Smooth muscle cell of the brain vasculature (primary cell): ENCODE results near the gene EIF4EBP2.
A peak's percentile ranks its signal among the peaks of the same experiment; 100 is the strongest.

Source experiments
- DNase-seq: peaks from one replicate; pipeline ENCODE4 v3.0.0-alpha.2; 2012; ENCODE audit warnings: low read depth, low spot score

The EIF4EBP2 gene

DNA sequence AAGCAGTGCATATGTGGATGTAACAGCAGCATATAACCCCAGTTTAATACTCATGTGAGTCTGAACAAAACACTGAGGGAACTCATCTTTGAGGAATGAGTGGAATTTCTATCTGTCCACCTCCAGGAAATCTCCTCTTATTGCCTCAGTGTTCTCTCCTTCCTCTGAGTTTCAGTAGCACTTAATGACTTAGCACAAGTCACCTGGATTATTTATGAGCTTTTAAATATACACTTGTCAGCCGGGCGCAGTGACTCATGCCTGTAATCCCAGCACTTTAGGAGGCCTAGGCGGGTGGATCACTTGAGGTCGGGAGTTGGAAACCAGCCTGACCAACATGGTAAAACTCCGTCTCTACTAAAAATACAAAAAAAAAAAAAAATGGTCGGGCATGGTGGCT, 25.8 kb upstream of the EIF4EBP2 start:
- DNase-seq, result no peak

DNA sequence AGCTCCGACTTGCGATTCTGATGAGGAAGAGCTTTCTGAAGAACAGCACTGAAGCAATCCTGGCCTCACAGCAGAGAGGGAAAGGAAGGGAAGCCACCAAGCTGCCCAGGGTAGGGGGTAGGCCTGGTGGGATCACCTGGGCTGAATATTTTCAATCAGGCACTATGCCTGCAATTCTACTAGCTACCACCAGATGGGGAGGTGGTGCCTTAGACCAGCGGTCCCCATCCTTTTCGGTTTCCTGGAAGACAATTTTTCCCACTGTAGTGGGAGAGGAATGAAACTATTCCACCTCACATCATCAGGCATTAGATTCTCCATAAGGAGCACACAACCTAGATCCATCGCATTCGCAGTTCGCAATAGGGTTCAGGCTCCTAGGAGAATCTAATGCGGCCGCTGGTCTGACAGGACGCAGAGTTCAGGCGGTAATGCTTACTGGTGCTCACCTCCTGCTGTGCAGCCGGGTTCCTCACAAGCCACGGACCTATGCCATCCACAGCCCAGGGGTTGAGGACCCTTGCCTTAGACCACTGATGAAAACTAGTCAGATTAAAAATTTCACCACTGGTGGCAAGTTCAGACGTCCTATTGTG, 24.3 kb upstream of the EIF4EBP2 start:
- DNase-seq, result no peak

GRCh38 chr10:70380350-70381135, 23.4 kb upstream of the EIF4EBP2 start:
- no peak for DNase-seq

- no peak for DNase-seq
These were observed 22.2 kb upstream of the EIF4EBP2 start for GRCh38 chr10:70381471-70382421.

DNA sequence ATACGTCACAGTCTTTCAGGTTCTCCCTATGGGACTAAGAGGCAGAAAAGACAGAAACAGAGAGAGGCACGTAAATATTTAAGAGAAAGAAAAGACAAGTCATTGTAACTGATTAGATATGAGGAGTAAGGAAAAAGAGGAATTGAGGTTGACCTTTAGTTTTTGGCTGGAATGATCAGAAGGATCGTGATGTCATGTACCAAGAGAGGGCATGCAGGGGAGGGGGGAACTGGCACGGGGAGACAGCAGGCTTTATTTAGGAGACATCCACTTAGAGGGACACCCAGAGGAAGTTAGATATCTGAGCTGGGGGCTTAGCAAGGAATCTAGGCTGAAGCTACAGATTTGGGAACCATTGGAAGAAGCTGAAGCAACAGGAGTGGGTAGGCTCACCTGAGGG, 12.3 kb upstream of the EIF4EBP2 start:
- no peak for DNase-seq

- no peak for DNase-seq
These were observed 7.8 kb upstream of the EIF4EBP2 start for GRCh38 chr10:70396140-70396539.

- DNase-seq, result no peak
These were observed 4.8 kb upstream of the EIF4EBP2 start for GRCh38 chr10:70399177-70399576.

- DNase-seq, result peak; percentile 89
These were observed 386 bp upstream of the EIF4EBP2 start for GRCh38 chr10:70403483-70404035.

DNA sequence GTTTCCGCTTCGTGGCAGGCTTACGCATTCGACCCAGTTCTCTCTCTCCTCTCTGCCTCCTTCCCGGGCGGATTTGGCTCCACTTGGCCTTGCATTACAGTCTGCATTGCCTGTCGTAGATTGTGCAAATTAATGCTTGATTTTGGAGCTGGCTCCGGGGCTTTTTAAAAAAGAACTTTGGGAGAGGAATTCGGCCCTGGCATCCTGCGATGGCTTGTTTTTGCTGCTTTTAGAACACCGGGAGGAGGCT, 767 bp downstream of the EIF4EBP2 start:
- no peak for DNase-seq

DNA sequence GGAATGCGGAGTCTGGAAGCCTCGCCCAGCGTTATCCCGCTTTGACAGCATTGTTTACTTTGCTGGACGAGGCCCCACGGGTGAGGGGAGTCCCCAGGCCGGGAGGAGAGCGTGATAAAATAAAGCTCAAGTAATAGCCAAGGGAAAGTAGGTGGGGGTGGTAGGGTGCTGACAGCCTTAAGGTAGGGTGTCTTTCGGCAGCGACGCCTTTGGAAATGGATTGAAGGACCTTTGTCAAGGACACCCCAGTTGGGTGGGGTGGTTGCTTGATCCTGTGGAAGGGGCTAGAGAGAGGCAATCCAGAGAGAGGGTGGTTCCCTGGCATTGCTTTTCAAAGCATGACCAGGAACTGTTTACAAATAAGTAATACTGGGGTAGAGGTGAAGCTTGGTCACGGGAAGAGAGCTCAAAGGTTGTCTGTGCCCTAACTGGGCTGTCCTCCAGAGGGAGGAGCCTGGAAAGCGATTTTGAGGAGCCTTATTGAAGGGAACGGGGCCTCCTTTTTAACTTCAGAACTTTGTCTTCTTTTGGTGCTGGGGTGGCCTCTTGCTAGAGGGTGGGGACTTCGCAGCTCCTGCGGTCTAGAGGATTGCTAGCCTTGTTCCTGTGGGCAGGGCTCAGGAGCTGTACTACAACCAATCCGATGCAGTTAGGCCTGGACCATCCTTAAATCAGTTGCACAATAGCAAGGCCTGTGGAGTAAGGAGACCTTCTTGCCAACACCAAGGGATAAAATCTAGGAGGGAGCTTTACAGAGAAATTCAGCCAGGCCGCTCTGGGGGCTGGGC, 1.3 kb downstream of the EIF4EBP2 start:
- DNase-seq, result no peak

DNA sequence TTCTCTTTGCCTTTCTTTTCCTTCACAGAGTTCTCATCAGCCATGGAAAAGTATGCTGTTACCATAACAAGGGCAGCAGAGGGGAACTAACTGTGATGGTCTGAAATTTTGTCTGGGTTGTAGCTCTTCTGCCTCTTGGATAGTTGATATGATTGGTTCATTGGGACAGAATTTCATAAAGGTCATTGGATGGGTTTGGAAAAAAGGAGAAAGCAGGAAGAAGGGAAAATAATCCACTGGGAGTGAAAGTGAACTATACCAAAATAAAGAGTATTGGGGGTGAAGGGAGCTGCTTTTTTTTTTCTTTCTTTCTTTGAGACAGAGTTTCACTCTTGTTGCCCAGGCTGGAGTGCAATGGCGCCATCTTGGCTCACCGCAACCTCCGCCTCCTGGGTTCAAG, 5.8 kb downstream of the EIF4EBP2 start:
- no peak for DNase-seq

DNA sequence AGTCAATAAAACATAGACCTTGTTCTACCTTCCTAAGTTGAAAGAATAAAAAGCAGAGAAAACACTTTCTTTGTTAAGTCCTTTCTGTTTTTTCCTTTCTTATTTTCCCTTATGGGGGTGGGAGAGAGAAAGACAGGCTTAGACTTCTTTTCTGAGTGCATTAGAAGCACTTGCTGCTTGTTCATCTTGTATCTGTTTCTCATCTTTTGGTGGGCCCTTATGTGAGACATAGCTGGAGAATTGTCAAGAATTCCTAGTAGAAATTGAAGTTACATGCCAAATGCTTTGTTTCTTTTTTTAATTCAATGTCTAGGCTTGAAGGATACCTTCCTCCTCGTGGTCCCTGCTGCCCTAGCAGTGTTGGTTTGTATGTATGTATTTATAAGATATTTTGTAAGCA, 6.7 kb downstream of the EIF4EBP2 start:
- DNase-seq, result no peak

GRCh38 chr10:70412356-70412755, 8.4 kb downstream of the EIF4EBP2 start:
- DNase-seq, result no peak

- DNase-seq, result no peak
These were observed 13.6 kb downstream of the EIF4EBP2 start for GRCh38 chr10:70417568-70417967.

GRCh38 chr10:70418229-70418628, 14.3 kb downstream of the EIF4EBP2 start:
- no peak for DNase-seq

- DNase-seq, result no peak
These were observed 14.8 kb downstream of the EIF4EBP2 start for GRCh38 chr10:70418713-70419112.

DNA sequence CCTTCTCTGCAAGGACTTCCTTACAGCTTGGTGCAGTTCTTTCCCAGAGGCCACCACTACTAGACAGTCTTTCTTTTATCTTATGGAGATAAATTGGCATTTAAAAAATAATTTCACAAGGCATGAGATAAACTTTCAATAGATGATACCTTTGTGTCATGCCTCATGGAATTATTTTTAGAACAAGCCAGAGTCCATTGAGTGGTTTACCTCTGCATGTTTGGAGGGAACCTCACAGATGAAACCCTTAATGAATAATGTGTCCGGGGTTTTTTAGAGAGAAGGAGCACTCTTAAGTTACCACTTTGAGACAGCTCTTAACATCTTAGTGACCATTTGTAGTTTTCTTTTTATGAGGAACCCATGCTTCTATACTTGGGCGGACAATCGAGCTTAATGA, 20.4 kb downstream of the EIF4EBP2 start:
- DNase-seq, result no peak

GRCh38 chr10:70425096-70425495, 21.2 kb downstream of the EIF4EBP2 start:
- DNase-seq, result no peak

GRCh38 chr10:70426823-70427222, 22.9 kb downstream of the EIF4EBP2 start:
- DNase-seq, result no peak

DNA sequence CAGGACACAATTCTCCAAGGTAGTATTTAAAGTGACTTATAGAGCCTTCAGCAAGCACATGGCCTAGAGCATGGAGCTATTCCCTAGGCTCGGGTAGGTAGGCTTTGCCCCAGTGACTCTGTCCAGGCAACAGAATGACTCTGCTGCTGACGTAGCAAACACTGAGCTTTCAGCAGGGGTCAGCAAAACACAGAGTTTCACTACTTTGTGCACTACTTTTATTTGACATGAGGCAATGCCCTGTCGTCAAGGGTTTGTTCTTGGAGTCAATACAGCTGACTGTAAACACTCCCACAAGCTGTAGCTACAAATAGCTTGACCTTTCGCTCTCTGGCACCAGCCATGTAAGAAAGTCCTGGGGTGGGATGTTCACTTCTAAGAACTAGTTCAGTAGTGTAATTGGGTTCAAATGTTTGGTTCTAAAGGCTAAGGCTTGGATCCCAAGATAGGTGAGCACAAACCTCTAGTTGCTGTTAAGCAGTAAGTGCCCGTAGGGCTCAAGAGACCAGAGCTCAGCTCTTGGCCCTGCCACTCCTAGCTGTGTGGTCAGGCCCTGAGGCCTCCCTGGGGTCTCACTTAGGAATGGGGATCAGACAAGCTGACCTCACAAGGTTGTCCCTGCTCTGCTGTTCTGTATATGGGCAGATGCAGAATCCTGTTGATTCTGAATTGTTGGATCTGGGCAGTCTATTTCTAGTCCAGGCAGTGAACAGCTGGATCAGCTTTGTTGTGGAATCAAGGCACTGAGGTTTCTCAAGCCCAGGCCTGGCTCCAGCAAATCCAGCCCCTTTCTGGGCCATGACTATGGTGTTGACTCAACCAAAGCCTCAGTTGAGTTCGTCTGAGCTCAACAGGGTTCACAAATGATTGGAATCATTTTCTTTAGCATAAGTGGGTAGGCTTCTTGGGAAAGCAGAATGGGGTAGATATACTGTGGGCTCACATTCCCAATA, 26.8 kb downstream of the EIF4EBP2 start:
- no peak for DNase-seq
